GM12878 (cell line): ENCODE measurements around the gene RANBP3. TPM values are rescaled to one million over a fixed set of nuclear protein-coding genes. Genes with fewer than 3 reads are reported as not detected.

Experiments used
- ATAC-seq: fragments of 200-7000 bp; cut with Tn5 transposase; 3 replicates; pipeline ENCODE4 v1.9.1; 2020; ENCODE audit warnings: mild to moderate bottlenecking, moderate library complexity
- BruUV-seq: library from RNA; stranded (reverse); fragments of 400-500 nt; replicated peaks from 2 replicates; lab custom pipeline; 2021; lab: Mats Ljungman, UMichigan
- CTCF ChIA-PET: fragments of 300-600 bp; sonication (Branson Sonifier 250); formaldehyde crosslinking; extraction: SDS; loops from one replicate; lab custom pipeline; 2021; ENCODE audit warnings: inconsistent platforms; lab: Yijun Ruan, JAX
- POLR2A ChIA-PET: fragments of 350-600 bp; formaldehyde crosslinking; extraction: SDS; loops from one replicate; lab custom pipeline; 2021; ENCODE audit warnings: inconsistent platforms; lab: Charles Lee
- RAD21 ChIA-PET: fragments of 300-600 bp; sonication (Branson Sonifier 250); formaldehyde crosslinking; loops from one replicate; lab custom pipeline; 2023; ENCODE audit warnings: antibody characterized with exemption; ENCODE audit not compliant: unreplicated experiment; lab: Charles Lee
- SMC1A ChIA-PET: fragments of 300-600 bp; sonication (Branson Sonifier 250); formaldehyde crosslinking; loops from one replicate; lab custom pipeline; 2023; ENCODE audit not compliant: unreplicated experiment, uncharacterized antibody; lab: Charles Lee
- DNase-seq: peaks from one replicate; pipeline ENCODE4 v3.0.0-alpha.2; 2011; ENCODE audit warnings: low read depth, low spot score
- FAIRE-seq: peaks from 3 replicates; lab custom pipeline; 2011; peaks lifted over from hg19 to GRCh38; lab: Jason Lieb, UNC
- H2AFZ ChIP-seq: 2 replicates; pipeline ENCODE4 v1.6.0; 2011; ENCODE audit warnings: low read depth, low read length, control low read depth; ENCODE audit not compliant: control insufficient read depth
- H3K27ac ChIP-seq: 2 replicates; pipeline ENCODE4 v1.5.1; 2011; ENCODE audit warnings: control low read depth; ENCODE audit not compliant: control insufficient read depth, insufficient read depth
- H3K27me3 ChIP-seq, 2 experiments: replicated peaks in 1 of 2; 2 replicates each; pipeline versions ENCODE4 v1.6.0 to v1.6.1; 2011; ENCODE audit warnings: low read length in 1 of 2; ENCODE audit not compliant: control insufficient read depth in 2 of 2, insufficient read depth in 2 of 2
- H3K36me3 ChIP-seq, 2 experiments: 2 replicates each; pipeline ENCODE4 v1.5.1; 2011; ENCODE audit warnings: low read length in 1 of 2; ENCODE audit not compliant: control insufficient read depth in 2 of 2, insufficient read depth in 2 of 2
- H3K4me1 ChIP-seq: 2 replicates; pipeline ENCODE4 v1.6.1; 2011; ENCODE audit warnings: mild to moderate bottlenecking, low read length, moderate library complexity, mixed read lengths; ENCODE audit not compliant: control insufficient read depth, insufficient read depth
- H3K4me2 ChIP-seq: 2 replicates; pipeline ENCODE4 v1.6.0; 2011; ENCODE audit warnings: control low read depth; ENCODE audit not compliant: control insufficient read depth, insufficient read depth
- H3K4me3 ChIP-seq: fragments of 200-600 bp; sonication (generic); 2 replicates; pipeline ENCODE4 v1.5.1; 2016
- H3K79me2 ChIP-seq: 2 replicates; pipeline ENCODE4 v1.6.0; 2011; ENCODE audit warnings: low read length; ENCODE audit not compliant: control insufficient read depth, insufficient read depth
- H3K9ac ChIP-seq: 2 replicates; pipeline ENCODE4 v1.8.0; 2011; ENCODE audit warnings: low read length, control low read depth, mixed read lengths; ENCODE audit not compliant: control insufficient read depth, insufficient read depth
- H3K9me3 ChIP-seq: replicated peaks from 3 replicates; pipeline ENCODE4 v1.5.1; 2011; ENCODE audit warnings: mild to moderate bottlenecking, low read length; ENCODE audit not compliant: control insufficient read depth, insufficient read depth
- H4K20me1 ChIP-seq: 2 replicates; pipeline ENCODE4 v1.6.0; 2011; ENCODE audit not compliant: control insufficient read depth, insufficient read depth
- CHD1 ChIP-seq: IDR thresholded peaks from 2 replicates; pipeline ENCODE4 v1.6.1; 2012; ENCODE audit warnings: low read depth, low read length, improper control_type of control experiment
- ETV6 ChIP-seq, 2 experiments: fragments of 450-650 bp in 1 of 2; IDR thresholded peaks in 1 of 2; conservative IDR thresholded peaks in 1 of 2; 2 replicates each; pipeline ENCODE4 v1.6.1; 2014; ENCODE audit warnings: antibody characterized with exemption in 1 of 2, borderline replicate concordance in 1 of 2, low read depth in 1 of 2, mild to moderate bottlenecking in 1 of 2, moderate library complexity in 1 of 2
- HSF1 ChIP-seq: fragments of 150-350 bp; IDR thresholded peaks from 2 replicates; pipeline ENCODE4 v1.6.1; 2014; ENCODE audit warnings: mild to moderate bottlenecking, low read depth, low read length
- KLF5 ChIP-seq: fragments of 450-650 bp; IDR thresholded peaks from 2 replicates; pipeline ENCODE4 v1.6.1; 2014; ENCODE audit warnings: mild to moderate bottlenecking; ENCODE audit not compliant: partially characterized antibody
- LARP7 ChIP-seq: fragments of 450-650 bp; IDR thresholded peaks from 2 replicates; pipeline ENCODE4 v1.6.1; 2017; ENCODE audit warnings: mild to moderate bottlenecking
- MTA2 ChIP-seq: fragments of 450-650 bp; IDR thresholded peaks from 2 replicates; pipeline ENCODE4 v1.6.1; 2016; ENCODE audit warnings: low read depth, mild to moderate bottlenecking, moderate library complexity
- NBN ChIP-seq: fragments of 450-650 bp; IDR thresholded peaks from 2 replicates; pipeline ENCODE4 v1.6.1; 2016
- NFYA ChIP-seq: IDR thresholded peaks from 2 replicates; pipeline ENCODE4 v1.6.1; 2011; ENCODE audit warnings: low read depth, mild to moderate bottlenecking, low read length, improper control_type of control experiment, borderline replicate concordance
- RAD51 ChIP-seq: fragments of 450-650 bp; IDR thresholded peaks from 2 replicates; pipeline ENCODE4 v1.6.1; 2016; ENCODE audit warnings: moderate library complexity, mild to moderate bottlenecking, inconsistent platforms
- REST ChIP-seq: IDR thresholded peaks from 2 replicates; pipeline ENCODE4 v1.6.1; 2012; ENCODE audit warnings: mild to moderate bottlenecking, low read depth, low read length
- SMC3 ChIP-seq: IDR thresholded peaks from 2 replicates; pipeline ENCODE4 v1.6.1; 2011; ENCODE audit warnings: low read length, improper control_type of control experiment, borderline replicate concordance
- TAF1 ChIP-seq: IDR thresholded peaks from 2 replicates; pipeline ENCODE4 v1.6.1; 2011; ENCODE audit warnings: mild to moderate bottlenecking, low read depth, low read length, borderline replicate concordance
- WGBS: methylation state at CpG from one replicate; pipeline ENCODE4 v1.1.6; 2016; ENCODE audit warnings: low lambda C conversion rate; ENCODE audit not compliant: insufficient replicate concordance, insufficient coverage; ENCODE audit errors: missing lambda C conversion rate; 5-methylcytosine and 5-hydroxymethylcytosine counted together
- in situ Hi-C: fragments of 300-500 bp; cut with MboI; formaldehyde crosslinking; loops from 9 replicates; pipeline ENCODE4 v1.14.3; 2018; ENCODE audit warnings: mixed read lengths
- intact Hi-C: fragments of 100-400 bp; cut with micrococcal nuclease; formaldehyde crosslinking; loops from one replicate; pipeline ENCODE4 v1.14.2; 2022; ENCODE audit not compliant: unreplicated experiment
- polyA plus RNA-seq, 11 experiments: library from polyadenylated mRNA; depleted of rRNA in 4 of 11; unstranded in 6 of 11; stranded (reverse) in 5 of 11; fragments of >200 nt; fragmentation: Nextera tagmentation in 4 of 11; fragmentation: Illumina TruSeq in 1 of 11; extraction: Ambion mirVana in 4 of 11; extraction: Trizol in 1 of 11; gene quantifications; 1 replicate in 1 of 11; 2 replicates in 10 of 11; pipeline versions ENCODE4 v1.2.1 to v1.2.3, GENCODE V29; 2011 to 2016; ENCODE audit warnings: inconsistent platforms in 2 of 11, missing spikeins in 2 of 11, low read depth in 1 of 11
- total RNA-seq, 4 experiments: library from RNA; depleted of rRNA in 3 of 4; stranded (reverse); fragments of >200 nt in 3 of 4; fragmentation: Illumina TruSeq in 1 of 4; extraction: Trizol in 1 of 4; gene quantifications; 2 replicates each; pipeline versions ENCODE4 v1.2.1 to v1.2.3, GENCODE V29; 2013 to 2021
- TF ChIP-seq, protein P1 (sequence below): fragments of 450-650 bp; IDR thresholded peaks from 2 replicates; pipeline ENCODE4 v1.6.1; 2016; ENCODE audit warnings: mild to moderate bottlenecking

Gene RANBP3
- total and polyA plus RNA-seq, 10 of the 15 experiments (the other 5 are each of a cell fraction or from before 2014, with no cell fraction given): 1.1 to 81.6 (median 60.0) TPM

- TF ChIP-seq, protein P1, sequence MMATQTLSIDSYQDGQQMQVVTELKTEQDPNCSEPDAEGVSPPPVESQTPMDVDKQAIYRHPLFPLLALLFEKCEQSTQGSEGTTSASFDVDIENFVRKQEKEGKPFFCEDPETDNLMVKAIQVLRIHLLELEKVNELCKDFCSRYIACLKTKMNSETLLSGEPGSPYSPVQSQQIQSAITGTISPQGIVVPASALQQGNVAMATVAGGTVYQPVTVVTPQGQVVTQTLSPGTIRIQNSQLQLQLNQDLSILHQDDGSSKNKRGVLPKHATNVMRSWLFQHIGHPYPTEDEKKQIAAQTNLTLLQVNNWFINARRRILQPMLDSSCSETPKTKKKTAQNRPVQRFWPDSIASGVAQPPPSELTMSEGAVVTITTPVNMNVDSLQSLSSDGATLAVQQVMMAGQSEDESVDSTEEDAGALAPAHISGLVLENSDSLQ: no peak
- no peak for TF ChIP-seq RAD51
Measured at GRCh38 chr19:5968431-5969373, 9.2 kb downstream of the RANBP3 start (continued).

GRCh38 chr19:5967994-5968430, 9.9 kb downstream of the RANBP3 start:
- ATAC-seq (peak; percentile 91), FAIRE-seq (peak; percentile 97), DNase-seq (peak; percentile 17)
- Histone ChIP-seq H3K27ac (peak overlapping the region; percentile 53), H4K20me1 (peaks cover 28% of the 10 kb centered on the region), H3K27me3 (no peaks in the 10 kb centered on the region), H2AFZ (no peak overlapping the region), H3K4me3 (no peak overlapping the region), H3K9me3 (no peaks in the 10 kb centered on the region), H3K36me3 (peaks cover 3 to 9% of the 10 kb centered on the region in 2 experiments), H3K9ac (no peak overlapping the region), H3K79me2 (peaks cover 84% of the 10 kb centered on the region), H3K4me1 (peaks cover 12% of the 10 kb centered on the region), H3K4me2 (peak overlapping the region; percentile 72)
- ChIA-PET SMC1A (interaction anchor here (0.9 to 2.2 kb wide), 12 partner anchors 11 to 164 kb away, joined by 3 to 24 read pairs (median 4); partner anchors contain the start of genes NRTN, RANBP3 and VMAC), CTCF (interaction anchor here (0.6 to 3.9 kb wide), 28 partner anchors 11 to 251 kb away, joined by 3 to 76 read pairs (median 5); partner anchors contain the start of genes NDUFA11, NRTN, RANBP3 and VMAC), POLR2A (interaction anchor here (0.8 to 1.9 kb wide), 7 partner anchors 11 to 75 kb away, joined by 3 to 18 read pairs (median 4); partner anchors contain the start of genes NDUFA11, RANBP3 and VMAC), RAD21 (interaction anchor here (0.7 to 2.6 kb wide), 12 partner anchors 11 to 164 kb away, joined by 3 to 21 read pairs (median 5); partner anchors contain the start of genes NRTN, RANBP3 and VMAC)
- in situ Hi-C loops (no loop called here), intact Hi-C loops (no loop called here)
- no TSS peak for BruUV-seq
- WGBS: 11% methylated on average over 10 of the region's 10 CpGs
- peak; percentile 99 for TF ChIP-seq HSF1
- TF ChIP-seq MTA2: no peak
- TF ChIP-seq NFYA: no peak
- no peak for TF ChIP-seq KLF5
- no peak for TF ChIP-seq TAF1
- no peak for TF ChIP-seq CHD1
- TF ChIP-seq REST: no peak
- TF ChIP-seq ETV6 (conservative IDR thresholded peaks at IDR 0.05 in 1 of 2, IDR thresholded peaks at IDR 0.05 in 1 of 2; ENCODE audit: borderline replicate concordance in 1 of 2, low read depth in 1 of 2): no peak
- TF ChIP-seq LARP7: no peak
- peak; percentile 50; the same call in 1 of the 2 replicates for TF ChIP-seq SMC3
- peak; percentile 57; the same call in 1 of the 2 replicates for TF ChIP-seq NBN
